Mesendoderm (in vitro differentiated cells): Measurements from ENCODE around the gene MIA3.

Experiments used
- DNase-seq: peaks from one replicate; pipeline ENCODE4 v3.0.0; 2013
- H2AK5ac ChIP-seq: 2 replicates; pipeline ENCODE4 v1.6.1; 2013; ENCODE audit warnings: low read length, inconsistent platforms
- H2BK120ac ChIP-seq: 2 replicates; pipeline ENCODE4 v1.6.1; 2013; ENCODE audit warnings: low read depth, mild to moderate bottlenecking, low read length, moderate library complexity, mixed read lengths
- H2BK15ac ChIP-seq: replicated peaks from 2 replicates; pipeline ENCODE4 v1.6.1; 2013; ENCODE audit warnings: low read depth, mild to moderate bottlenecking, moderate library complexity
- H2BK5ac ChIP-seq: 2 replicates; pipeline ENCODE4 v1.6.1; 2013; ENCODE audit warnings: low read length, inconsistent platforms
- H3K18ac ChIP-seq: 2 replicates; pipeline ENCODE4 v1.6.1; 2013; ENCODE audit warnings: mild to moderate bottlenecking, low read length, mixed read lengths
- H3K23ac ChIP-seq: one replicate; pipeline ENCODE4 v1.6.1; 2013; ENCODE audit warnings: low read length
- H3K27ac ChIP-seq: 2 replicates; pipeline ENCODE4 v1.5.1; 2013; ENCODE audit warnings: low read depth, mild to moderate bottlenecking, inconsistent platforms, low read length, moderate library complexity
- H3K27me3 ChIP-seq: 2 replicates; pipeline ENCODE4 v1.6.1; 2013; ENCODE audit warnings: low read length, control low read depth, mild to moderate bottlenecking, inconsistent platforms; ENCODE audit not compliant: insufficient read depth, poor library complexity
- H3K36me3 ChIP-seq: 2 replicates; pipeline ENCODE4 v1.6.1; 2013; ENCODE audit warnings: low read length, inconsistent platforms; ENCODE audit not compliant: control insufficient read depth, insufficient read depth
- H3K4ac ChIP-seq: one replicate; pipeline ENCODE4 v1.6.1; 2013; ENCODE audit warnings: low read depth, mild to moderate bottlenecking, low read length, moderate library complexity
- H3K4me1 ChIP-seq: 2 replicates; pipeline ENCODE4 v1.6.1; 2013; ENCODE audit warnings: low read depth, low read length, inconsistent platforms; ENCODE audit not compliant: control insufficient read depth
- H3K4me2 ChIP-seq: 2 replicates; pipeline ENCODE4 v1.6.1; 2013; ENCODE audit warnings: low read length
- H3K4me3 ChIP-seq: 2 replicates; pipeline ENCODE4 v1.5.1; 2013; ENCODE audit warnings: mild to moderate bottlenecking, low read length
- H3K56ac ChIP-seq: one replicate; pipeline ENCODE4 v1.6.1; 2013; ENCODE audit warnings: low read length
- H3K79me1 ChIP-seq: 2 replicates; pipeline ENCODE4 v1.6.1; 2013; ENCODE audit warnings: low read length, inconsistent platforms
- H3K79me2 ChIP-seq: 2 replicates; pipeline ENCODE4 v1.6.1; 2013; ENCODE audit warnings: mild to moderate bottlenecking, low read length; ENCODE audit not compliant: control insufficient read depth, insufficient read depth
- H3K9ac ChIP-seq: 2 replicates; pipeline ENCODE4 v1.6.1; 2013; ENCODE audit warnings: low read length, inconsistent platforms
- H4K5ac ChIP-seq: one replicate; pipeline ENCODE4 v1.6.1; 2013; ENCODE audit warnings: low read length
- H4K8ac ChIP-seq: one replicate; pipeline ENCODE4 v1.6.1; 2013; ENCODE audit warnings: low read depth, mild to moderate bottlenecking, control low read depth, low read length, moderate library complexity
- WGBS: extraction: QIAGEN DNeasy Blood & Tissue Kit; methylation state at CpG from one replicate; pipeline ENCODE4 v1.1.7; 2013; ENCODE audit warnings: low lambda C conversion rate, missing lambda C conversion rate; ENCODE audit not compliant: insufficient coverage; ENCODE audit errors: extremely low coverage; 5-methylcytosine and 5-hydroxymethylcytosine counted together

MIA3 gene

DNA sequence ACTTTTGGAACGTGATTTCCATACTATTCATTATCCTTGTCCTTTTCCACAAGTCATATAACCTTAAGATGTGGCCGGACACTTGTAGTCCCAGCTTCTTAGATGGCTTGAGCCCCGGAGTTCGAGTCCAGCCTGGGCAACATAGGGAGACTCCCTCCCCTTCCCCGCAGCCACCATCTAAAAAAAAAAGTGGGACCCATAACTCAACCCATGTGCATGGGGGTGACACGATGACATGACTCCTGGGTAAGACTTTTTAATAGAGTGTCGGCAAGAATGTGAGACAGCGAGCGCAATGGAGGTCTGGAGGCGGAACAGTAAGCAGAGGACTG is 25.7 kb downstream of the MIA3 start:
- Histone ChIP-seq H3K4ac (peak overlapping the region; percentile 95), H3K4me1 (no peaks in the 10 kb centered on the region), H4K5ac (no peak overlapping the region), H4K8ac (peak overlapping the region; percentile 98), H3K9ac (peak overlapping the region; percentile 91), H3K4me3 (peak overlapping the region; percentile 66), H3K4me2 (peak overlapping the region; percentile 11), H2BK120ac (no peak overlapping the region), H3K56ac (peak overlapping the region; percentile 94), H2AK5ac (no peak overlapping the region), H3K27me3 (no peaks in the 10 kb centered on the region), H3K79me2 (peaks cover 2% of the 10 kb centered on the region), H3K18ac (peak overlapping the region; percentile 91), H3K36me3 (no peaks in the 10 kb centered on the region), H3K23ac (no peak overlapping the region), H3K27ac (peak overlapping the region; percentile 94), H2BK15ac (no peak overlapping the region), H2BK5ac (peak overlapping the region; percentile 82), H3K79me1 (peaks cover 4% of the 10 kb centered on the region)
- DNase-seq, result no peak
- no CpG with 5 or more reads among the region's 10 CpGs for WGBS

DNA sequence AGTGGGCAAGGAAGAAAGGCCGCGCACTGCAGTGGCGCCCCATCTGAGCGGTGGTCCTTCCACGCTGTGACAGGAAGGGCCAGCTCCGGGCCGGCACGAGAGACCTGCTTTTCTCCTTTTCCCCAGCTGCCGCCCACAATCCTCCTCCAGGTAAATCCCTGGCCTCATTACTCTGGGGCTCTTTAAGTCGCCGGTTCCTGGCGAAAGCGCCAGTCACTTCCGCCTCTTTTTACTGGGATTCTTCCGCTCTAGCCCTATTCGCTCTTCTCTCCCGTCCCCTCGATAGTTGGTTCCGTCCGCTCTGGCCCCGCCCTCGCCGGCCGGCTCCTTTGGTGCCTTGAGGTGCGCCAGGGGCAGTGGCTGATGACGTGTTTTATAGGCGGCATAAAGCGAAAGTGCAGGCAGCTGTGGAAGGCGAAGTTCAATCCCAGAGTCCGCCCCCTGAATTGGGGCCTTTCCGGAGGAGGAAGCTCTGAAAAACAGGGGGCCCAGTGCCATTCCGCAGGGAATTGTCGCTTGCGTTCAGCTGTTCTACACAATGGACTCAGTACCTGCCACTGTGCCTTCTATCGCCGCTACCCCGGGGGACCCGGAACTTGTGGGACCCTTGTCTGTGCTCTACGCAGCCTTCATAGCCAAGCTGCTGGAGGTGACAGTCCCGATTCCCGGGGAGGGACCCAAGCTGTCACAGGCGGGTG is 26.2 kb downstream of the MIA3 start:
- peak overlapping the region; percentile 95 for H3K4ac ChIP-seq
- H3K27ac ChIP-seq, result peak overlapping the region; percentile 94
- peak overlapping the region; percentile 82 for H2BK5ac ChIP-seq
- no peak overlapping the region for H2BK120ac ChIP-seq
- H3K79me2 ChIP-seq, result peaks cover 2% of the 10 kb centered on the region
- no peak overlapping the region for H2AK5ac ChIP-seq
- H3K18ac ChIP-seq, result peak overlapping the region; percentile 91
- peaks cover 4% of the 10 kb centered on the region for H3K79me1 ChIP-seq
- H3K4me2 ChIP-seq, result peak overlapping the region; percentile 98
- peak overlapping the region; percentile 98 for H4K8ac ChIP-seq
- WGBS, result no CpG with 5 or more reads among the region's 42 CpGs
- no peak overlapping the region for H3K23ac ChIP-seq
- DNase-seq, result peak; percentile 100
- peak overlapping the region; percentile 91 for H3K9ac ChIP-seq
- H2BK15ac ChIP-seq, result no peak overlapping the region
- no peaks in the 10 kb centered on the region for H3K36me3 ChIP-seq
- H3K4me1 ChIP-seq, result no peaks in the 10 kb centered on the region
- H3K27me3 ChIP-seq, result no peaks in the 10 kb centered on the region
- H4K5ac ChIP-seq, result no peak overlapping the region
- H3K56ac ChIP-seq, result peak overlapping the region; percentile 94
- H3K4me3 ChIP-seq, result peak overlapping the region; percentile 91

DNA sequence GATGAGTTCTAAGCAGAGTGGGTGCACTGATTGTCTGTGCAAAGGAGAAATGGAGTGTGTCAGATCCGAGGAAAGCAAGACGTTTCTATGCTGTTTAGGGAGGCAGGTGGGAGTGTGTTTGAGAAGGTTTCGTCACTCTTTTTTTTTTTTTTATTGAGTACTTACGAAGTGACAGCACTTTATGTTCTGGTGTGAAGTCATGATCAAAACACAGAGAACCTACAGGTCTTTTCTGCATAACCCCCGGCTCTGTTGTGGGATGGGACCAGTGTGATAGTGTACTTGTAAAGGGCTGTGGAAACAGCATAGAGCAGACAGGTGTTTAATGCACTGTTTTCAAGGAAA is 26.7 kb downstream of the MIA3 start:
- Histone ChIP-seq H3K4me2 (peak overlapping the region; percentile 98), H3K36me3 (no peaks in the 10 kb centered on the region), H3K27ac (peak overlapping the region; percentile 32), H2BK15ac (no peak overlapping the region), H3K79me1 (peaks cover 4% of the 10 kb centered on the region), H3K23ac (no peak overlapping the region), H3K79me2 (peaks cover 2% of the 10 kb centered on the region), H2AK5ac (no peak overlapping the region), H3K9ac (peak overlapping the region; percentile 91), H2BK120ac (no peak overlapping the region), H3K4me3 (peak overlapping the region; percentile 91), H3K56ac (peak overlapping the region; percentile 92), H3K27me3 (no peaks in the 10 kb centered on the region), H4K5ac (no peak overlapping the region), H3K4ac (no peak overlapping the region), H4K8ac (no peak overlapping the region), H2BK5ac (no peak overlapping the region), H3K4me1 (no peaks in the 10 kb centered on the region), H3K18ac (no peak overlapping the region)
- no peak for DNase-seq
- WGBS, result no CpG with 5 or more reads among the region's 5 CpGs

DNA sequence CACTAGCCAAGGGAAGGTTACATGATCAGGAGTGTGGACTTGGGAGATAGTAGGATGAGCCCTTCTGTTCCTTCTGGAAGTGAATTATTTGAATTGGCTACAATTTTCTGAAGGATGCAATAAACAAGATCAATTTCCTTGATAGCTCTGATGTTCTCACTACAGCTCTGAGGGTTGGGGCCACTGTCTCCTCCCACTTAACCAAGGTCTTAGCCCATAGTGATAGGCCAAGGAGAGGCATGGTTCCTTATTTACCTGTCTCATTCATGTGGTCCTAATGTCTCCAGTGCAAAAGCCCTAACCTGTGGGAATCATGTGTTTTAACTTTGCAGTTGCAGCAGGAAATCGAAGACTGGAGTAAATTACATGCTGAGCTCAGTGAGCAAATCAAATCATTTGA is 34.8 kb downstream of the MIA3 start:
- Histone ChIP-seq H3K79me2 (no peaks in the 10 kb centered on the region), H3K36me3 (peaks cover 6% of the 10 kb centered on the region), H3K27me3 (no peaks in the 10 kb centered on the region), H4K5ac (no peak overlapping the region), H4K8ac (no peak overlapping the region), H2BK15ac (no peak overlapping the region), H3K4me3 (no peak overlapping the region), H3K56ac (no peak overlapping the region), H3K27ac (no peak overlapping the region), H3K4ac (no peak overlapping the region), H3K23ac (no peak overlapping the region), H2AK5ac (no peak overlapping the region), H3K4me1 (no peaks in the 10 kb centered on the region), H3K9ac (no peak overlapping the region), H3K79me1 (no peaks in the 10 kb centered on the region), H2BK5ac (no peak overlapping the region), H2BK120ac (no peak overlapping the region), H3K4me2 (no peak overlapping the region), H3K18ac (no peak overlapping the region)
- DNase-seq, result no peak
- WGBS, result no CpG with 5 or more reads among the region's 1 CpG

DNA sequence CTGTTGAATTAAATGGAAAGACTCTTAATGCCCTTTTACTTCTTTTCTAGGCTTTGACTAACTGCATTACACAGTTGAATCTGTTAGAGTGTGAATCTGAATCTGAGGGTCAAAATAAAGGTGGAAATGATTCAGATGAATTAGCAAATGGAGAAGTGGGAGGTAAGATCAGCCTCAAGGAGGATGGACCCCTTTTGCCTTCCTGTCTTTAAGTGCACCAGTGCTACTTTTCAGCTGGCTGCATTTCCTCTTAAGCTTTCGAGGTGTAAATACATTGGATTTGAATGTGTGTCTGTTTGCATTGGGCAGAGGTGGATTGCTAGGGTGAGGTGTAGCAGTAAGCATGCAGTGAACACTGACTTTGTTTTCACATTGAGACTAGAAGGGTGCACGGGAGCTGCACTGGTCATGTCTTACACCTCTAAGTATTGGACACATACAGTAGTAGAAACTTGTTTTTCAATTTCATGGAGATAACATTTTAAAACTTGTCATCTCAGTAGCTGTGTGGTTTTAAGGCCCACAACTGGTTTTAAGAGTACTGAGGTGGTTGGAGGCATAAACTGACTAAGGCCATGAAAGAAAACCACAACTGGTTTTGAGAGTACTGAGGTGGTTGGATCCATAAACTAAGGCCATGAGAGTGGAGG is 35.4 kb downstream of the MIA3 start:
- Histone ChIP-seq H3K36me3 (peaks cover 6% of the 10 kb centered on the region), H3K27ac (no peak overlapping the region), H3K79me2 (no peaks in the 10 kb centered on the region)

More for the DNA sequence above, 35.4 kb downstream of the MIA3 start:
- no peaks in the 10 kb centered on the region for H3K79me1 ChIP-seq
- no peak overlapping the region for H2AK5ac ChIP-seq
- H4K5ac ChIP-seq, result no peak overlapping the region
- H2BK15ac ChIP-seq, result no peak overlapping the region
- H2BK5ac ChIP-seq, result no peak overlapping the region
- no peak overlapping the region for H3K56ac ChIP-seq
- no peak overlapping the region for H3K4ac ChIP-seq
- H3K4me3 ChIP-seq, result no peak overlapping the region
- H3K18ac ChIP-seq, result no peak overlapping the region
- DNase-seq, result no peak
- H4K8ac ChIP-seq, result no peak overlapping the region
- no CpG with 5 or more reads among the region's 2 CpGs for WGBS
- no peaks in the 10 kb centered on the region for H3K27me3 ChIP-seq
- H3K9ac ChIP-seq, result no peak overlapping the region
- H3K4me2 ChIP-seq, result no peak overlapping the region
- no peak overlapping the region for H3K23ac ChIP-seq
- H2BK120ac ChIP-seq, result no peak overlapping the region
- no peaks in the 10 kb centered on the region for H3K4me1 ChIP-seq
